Small intestine (tissue), 7 donors: Measurements from ENCODE around the gene GLIS1. TPM values are rescaled to one million over a fixed set of nuclear protein-coding genes. Genes with fewer than 3 reads are reported as not detected.
"Not testable (repeated sequence)": the region's sequence is repeated elsewhere in the genome, so short reads cannot be mapped to it uniquely, and the experiment has no call there.

Source experiments
- DNase-seq, 2 donors: peaks; one replicate each; pipeline versions ENCODE4 v3.0.0 to v3.0.0-alpha.2; 2013
- FAIRE-seq: peaks from 2 replicates; lab custom pipeline; 2012; peaks lifted over from hg19 to GRCh38; lab: Jason Lieb, UNC
- H3K27ac ChIP-seq, 3 donors: one replicate each; pipeline ENCODE4 v1.5.1; 2013; ENCODE audit warnings: low read length in 2 of 3, mild to moderate bottlenecking in 2 of 3, control low read depth in 1 of 3, inconsistent platforms in 1 of 3, low read depth in 1 of 3, moderate library complexity in 1 of 3
- H3K27me3 ChIP-seq, 3 donors: one replicate each; pipeline ENCODE4 v1.6.1; 2013; ENCODE audit warnings: low read length in 3 of 3, inconsistent platforms in 1 of 3; ENCODE audit not compliant: control insufficient read depth in 3 of 3, insufficient read depth in 3 of 3
- H3K36me3 ChIP-seq, 3 donors: one replicate each; pipeline ENCODE4 v1.6.1; 2013; ENCODE audit warnings: low read length in 3 of 3, inconsistent platforms in 1 of 3, low read depth in 1 of 3, mild to moderate bottlenecking in 1 of 3, moderate library complexity in 1 of 3; ENCODE audit not compliant: control insufficient read depth in 3 of 3, insufficient read depth in 2 of 3
- H3K4me1 ChIP-seq, 3 donors: one replicate each; pipeline ENCODE4 v1.6.1; 2013; ENCODE audit warnings: low read length in 2 of 3, inconsistent platforms in 1 of 3, low read depth in 1 of 3, mild to moderate bottlenecking in 1 of 3, moderate library complexity in 1 of 3; ENCODE audit not compliant: control insufficient read depth in 3 of 3, insufficient read depth in 2 of 3
- H3K4me3 ChIP-seq, 3 donors: one replicate each; pipeline ENCODE4 v1.5.1; 2013; ENCODE audit warnings: low read length in 3 of 3, control low read depth in 1 of 3, inconsistent platforms in 1 of 3, low read depth in 1 of 3, mild to moderate bottlenecking in 1 of 3, moderate library complexity in 1 of 3
- H3K9me3 ChIP-seq, 2 donors: one replicate each; pipeline ENCODE4 v1.6.1; 2013; ENCODE audit warnings: low read depth in 1 of 2, low read length in 1 of 2; ENCODE audit not compliant: control insufficient read depth in 2 of 2, insufficient read depth in 1 of 2
- WGBS, 3 donors: extraction: QIAGEN DNeasy Blood & Tissue Kit; methylation state at CpG; one replicate each; pipeline ENCODE4 v1.1.7; 2013; 5-methylcytosine and 5-hydroxymethylcytosine counted together
- polyA plus RNA-seq, 4 donors: library from polyadenylated mRNA; stranded (reverse) in 3 of 4; unstranded in 1 of 4; fragments of 200-250 nt in 3 of 4; fragments of 120-200 nt in 1 of 4; gene quantifications; one replicate each; pipeline versions ENCODE4 v1.2.1 to v1.2.3, GENCODE V29; 2013
- donor health status: healthy with polysubstance abuse.
- donor health status: control.
- donor health status: control.
- donor health status: Bipolar disorder and iron deficiency.
- donor health status: healthy.

Gene GLIS1
- polyA plus RNA-seq, 4 donors = 0.19 to 0.50 TPM; not detected in 2

DNA sequence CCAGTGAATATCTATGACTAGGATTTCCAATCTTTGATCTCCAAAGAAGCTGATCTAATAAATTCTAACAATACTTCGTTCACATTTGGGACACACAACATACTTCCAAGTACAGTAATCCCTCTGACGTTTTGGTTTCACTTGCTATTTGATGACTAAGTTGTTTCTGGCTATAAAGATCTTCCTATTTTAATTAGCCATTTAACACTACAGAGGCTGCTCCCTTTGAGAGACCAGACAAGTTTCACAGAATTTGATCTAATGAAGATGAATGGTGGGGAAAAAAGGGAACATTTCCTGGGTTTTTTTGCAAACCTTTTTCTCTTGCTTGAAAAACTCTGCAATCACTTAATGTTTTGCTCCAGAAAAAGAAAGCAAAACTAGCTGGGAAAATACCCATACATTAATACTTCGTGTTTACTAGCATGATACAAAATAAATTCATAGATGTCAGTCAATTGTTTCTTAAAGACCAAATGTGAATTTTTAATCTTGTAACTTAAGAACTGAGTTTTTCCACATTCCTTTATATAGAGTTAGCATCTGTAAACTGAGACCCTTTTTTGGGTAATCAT is 28.0 kb upstream of the GLIS1 start:
- 11 to 12% (median 12%) methylated on average over 3 of the region's 3 CpGs for WGBS, 3 donors
- no peaks in the 10 kb centered on the region for H3K9me3 ChIP-seq
- no peaks in the 10 kb centered on the region for H3K4me1 ChIP-seq
- H3K27me3 ChIP-seq = no peaks in the 10 kb centered on the region
- H3K27ac ChIP-seq = no peak overlapping the region
- H3K4me3 ChIP-seq = peak overlapping the region in 1 of 3 donors; percentile 23
- FAIRE-seq (no peak), DNase-seq (peak in 1 of 2 donors; percentile 29)
- peaks cover 0 to 10% (median 0%) of the 10 kb centered on the region in 3 donors for H3K36me3 ChIP-seq

DNA sequence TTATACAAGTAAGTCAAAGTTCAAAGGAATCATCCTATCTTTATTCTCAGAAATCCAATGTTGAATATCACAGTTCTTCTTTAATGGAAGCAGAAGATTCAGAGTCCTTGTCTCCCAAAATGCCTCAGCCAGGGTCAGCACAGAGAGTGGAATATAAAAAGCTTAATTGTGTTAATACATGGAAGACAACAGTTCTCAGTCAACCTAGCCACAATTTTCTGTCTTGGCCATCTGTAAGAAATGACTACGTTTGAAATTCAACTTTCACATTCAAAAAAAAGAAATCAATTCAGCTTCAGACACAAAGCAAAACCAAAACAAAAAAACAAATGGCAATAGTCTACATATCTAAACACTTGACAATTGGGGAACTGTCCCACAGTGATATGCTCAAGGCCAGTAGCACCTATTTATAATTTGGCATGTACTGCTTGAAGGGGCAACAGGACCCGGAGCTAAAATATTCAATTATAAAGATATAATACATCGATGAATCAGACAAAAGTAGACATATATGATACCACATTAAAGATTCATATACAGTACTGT is 27.3 kb upstream of the GLIS1 start:
- Histone ChIP-seq H3K4me3 (peak overlapping the region in 1 of 3 donors; percentile 23), H3K9me3 (no peaks in the 10 kb centered on the region), H3K36me3 (peaks cover 0 to 10% (median 0%) of the 10 kb centered on the region in 3 donors), H3K27ac (no peak overlapping the region), H3K27me3 (no peaks in the 10 kb centered on the region), H3K4me1 (no peaks in the 10 kb centered on the region)
- DNase-seq = no peak
- FAIRE-seq = no peak
- 74 to 85% (median 83%) methylated on average over 3 of the region's 3 CpGs for WGBS, 3 donors

DNA sequence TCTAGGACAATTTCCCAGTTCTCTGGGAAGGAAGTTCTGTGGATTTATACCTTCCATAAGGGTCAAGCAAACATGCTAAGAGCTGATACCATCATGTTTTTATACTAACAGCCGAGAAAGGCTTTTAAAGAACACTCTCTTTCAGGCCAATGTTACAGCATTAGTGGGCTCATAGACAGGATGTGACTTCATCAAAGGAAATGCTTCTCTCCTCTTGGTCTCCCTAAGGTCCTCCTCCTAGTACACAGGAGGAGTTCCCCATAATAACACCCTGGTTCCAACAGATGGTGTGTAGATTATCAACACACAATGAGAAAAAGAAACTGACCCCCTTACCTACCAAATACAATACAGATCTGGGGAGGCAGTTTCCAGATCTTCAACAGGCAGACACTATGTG is 26.7 kb upstream of the GLIS1 start:
- H3K4me1 ChIP-seq = no peaks in the 10 kb centered on the region
- FAIRE-seq = no peak
- WGBS, 3 donors = 63 to 85% (median 74%) methylated on average over 1 of the region's 1 CpG

DNA sequence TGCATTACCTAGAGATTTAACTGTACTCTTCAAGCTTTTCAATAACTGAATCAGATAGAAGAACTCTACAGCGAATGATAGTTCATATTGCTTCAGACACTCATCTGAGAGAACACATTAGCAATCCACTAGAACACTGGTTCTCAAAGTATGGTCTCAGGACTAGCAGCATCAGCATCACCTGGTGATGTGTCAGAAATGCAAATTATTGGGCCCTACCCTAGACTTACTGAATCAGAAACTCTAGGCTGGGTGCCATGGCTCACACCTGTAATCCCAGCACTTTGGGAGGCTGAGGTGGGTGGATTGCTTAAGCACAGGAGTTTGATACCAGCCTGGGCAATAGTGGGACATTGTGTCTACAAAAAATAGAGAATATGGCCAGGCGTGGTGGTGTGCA is 24.9 kb upstream of the GLIS1 start:
- Histone ChIP-seq H3K36me3 (peaks cover 0 to 1% (median 0%) of the 10 kb centered on the region in 3 donors), H3K27me3 (no peaks in the 10 kb centered on the region), H3K9me3 (peaks cover 0 to 3% of the 10 kb centered on the region in 2 donors), H3K4me1 (no peaks in the 10 kb centered on the region), H3K27ac (no peak overlapping the region), H3K4me3 (no peak overlapping the region)
- no peak for DNase-seq
- 95 to 98% (median 96%) methylated on average over 2 of the region's 2 CpGs for WGBS, 3 donors
- FAIRE-seq = no peak

More for the DNA sequence above, 26.7 kb upstream of the GLIS1 start:
- peak in 1 of 2 donors; percentile 4 for DNase-seq
- Histone ChIP-seq H3K4me3 (no peak overlapping the region), H3K36me3 (peaks cover 0 to 8% (median 0%) of the 10 kb centered on the region in 3 donors), H3K27me3 (no peaks in the 10 kb centered on the region), H3K27ac (peak overlapping the region in 1 of 3 donors; percentile 32), H3K9me3 (no peaks in the 10 kb centered on the region)

DNA sequence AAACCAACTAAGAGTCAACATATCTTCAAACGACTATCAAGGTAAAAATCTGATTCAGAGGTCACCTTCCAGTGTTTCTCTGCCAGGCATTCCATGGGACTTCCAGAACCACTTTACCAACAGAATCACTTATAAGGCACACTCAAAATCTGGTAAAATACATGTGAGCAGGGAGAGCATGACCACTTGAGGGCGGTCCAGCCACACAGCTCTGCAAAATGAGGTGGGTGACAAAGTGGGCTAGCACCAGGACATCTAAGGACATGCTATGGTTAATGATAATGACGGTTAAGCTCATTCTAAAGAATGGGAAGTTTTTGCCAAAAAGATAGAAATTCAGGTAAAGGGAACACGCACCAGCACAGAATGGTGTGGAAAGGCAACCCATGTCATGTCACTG is 24.5 kb upstream of the GLIS1 start:
- WGBS, 3 donors = 93 to 96% (median 95%) methylated on average over 4 of the region's 4 CpGs

DNA sequence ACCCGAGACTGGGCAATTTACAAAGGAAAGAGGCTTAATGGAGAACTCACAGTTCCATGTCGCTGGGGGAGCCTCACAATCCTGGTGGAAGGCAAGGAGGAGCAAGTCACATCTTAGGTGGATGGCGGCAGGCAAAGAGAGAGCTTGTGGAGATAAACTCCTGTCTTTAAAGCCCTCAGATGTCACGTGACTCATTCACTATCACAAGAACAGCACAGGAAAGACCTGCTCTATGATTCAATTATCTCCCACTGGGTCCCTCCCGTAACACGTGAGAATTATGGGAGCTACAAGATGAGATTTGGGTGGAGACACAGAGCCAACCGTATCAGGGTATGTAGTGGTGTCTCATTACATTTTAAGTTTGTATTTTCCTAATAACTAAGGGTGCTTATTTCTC is 21.5 kb upstream of the GLIS1 start:
- WGBS, 3 donors = 78 to 85% (median 80%) methylated on average over 7 of the region's 7 CpGs
- not testable (repeated sequence) for H3K27me3 ChIP-seq, H3K36me3 ChIP-seq, H3K4me3 ChIP-seq, DNase-seq, H3K4me1 ChIP-seq, H3K27ac ChIP-seq, H3K9me3 ChIP-seq, FAIRE-seq

More for the DNA sequence above, 24.5 kb upstream of the GLIS1 start:
- Histone ChIP-seq H3K36me3 (no peaks in the 10 kb centered on the region), H3K27ac (no peak overlapping the region), H3K9me3 (peaks cover 0 to 3% of the 10 kb centered on the region in 2 donors), H3K27me3 (no peaks in the 10 kb centered on the region), H3K4me3 (no peak overlapping the region), H3K4me1 (no peaks in the 10 kb centered on the region)
- no peak for FAIRE-seq
- DNase-seq = no peak

DNA sequence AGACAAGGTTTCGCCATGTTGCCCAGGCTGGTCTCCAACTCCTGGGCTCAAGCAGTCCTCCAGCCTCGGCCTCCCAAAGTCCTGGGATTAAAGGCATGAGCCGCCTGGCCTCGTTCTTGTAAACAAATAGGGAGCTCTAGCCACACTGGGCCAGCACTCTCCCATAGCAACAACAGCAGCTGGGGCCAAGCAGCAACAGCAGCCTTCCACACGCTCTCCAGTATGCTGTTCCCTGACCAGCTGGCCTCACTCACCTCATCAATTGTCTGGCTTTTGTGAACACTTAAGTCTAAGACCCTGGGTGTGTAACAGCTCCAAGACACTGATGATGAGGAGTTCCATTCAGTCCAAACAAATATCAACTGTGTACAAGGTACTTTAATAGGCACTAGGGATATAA is 16.9 kb upstream of the GLIS1 start:
- no peak overlapping the region for H3K27ac ChIP-seq
- no peak overlapping the region for H3K4me3 ChIP-seq
- DNase-seq (no peak), FAIRE-seq (no peak)
- no peaks in the 10 kb centered on the region for H3K4me1 ChIP-seq
- WGBS, 3 donors = 73 to 88% (median 80%) methylated on average over 5 of the region's 5 CpGs
- H3K27me3 ChIP-seq = no peaks in the 10 kb centered on the region
- peaks cover 0 to 3% of the 10 kb centered on the region in 2 donors for H3K9me3 ChIP-seq
- no peaks in the 10 kb centered on the region for H3K36me3 ChIP-seq

DNA sequence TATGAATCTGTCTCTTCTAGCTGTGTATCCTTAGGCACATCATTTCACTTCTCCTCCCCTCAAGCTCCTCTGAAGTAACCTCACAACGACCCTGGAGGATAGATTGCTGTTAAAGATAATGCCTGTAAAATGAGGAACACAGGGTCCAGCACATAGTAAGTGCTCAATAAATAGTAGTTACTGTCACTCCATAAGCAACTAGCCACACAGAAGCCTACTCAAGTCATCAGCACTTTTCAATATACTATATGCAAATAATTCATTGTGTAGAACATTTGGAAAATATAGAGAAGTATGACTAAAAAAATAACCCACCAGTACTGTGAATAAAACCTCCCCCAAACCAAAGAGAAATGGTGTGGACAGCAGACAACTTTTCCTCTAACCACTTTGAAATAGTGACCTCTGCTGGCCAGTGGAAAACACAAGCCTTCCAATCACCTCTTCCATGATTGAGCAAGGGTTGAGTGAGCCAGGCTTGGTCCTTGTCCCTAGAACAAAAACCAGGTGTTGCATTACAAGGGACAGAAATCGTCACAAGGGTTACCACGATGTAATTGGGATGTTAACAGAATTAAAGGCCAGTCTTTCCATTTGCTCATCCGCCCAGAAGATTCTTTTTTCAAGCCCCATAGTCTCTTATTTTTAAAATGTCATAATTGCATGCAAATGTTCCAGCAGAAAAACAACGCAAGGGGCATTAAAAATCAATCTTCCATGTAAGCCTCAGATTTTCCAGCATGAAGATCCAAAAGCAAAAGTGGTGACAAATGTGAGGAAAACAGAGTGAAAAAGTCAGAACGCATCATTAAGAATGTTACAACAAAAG is 15.7 kb upstream of the GLIS1 start:
- Histone ChIP-seq H3K27me3 (no peaks in the 10 kb centered on the region), H3K9me3 (peaks cover 0 to 3% of the 10 kb centered on the region in 2 donors), H3K4me1 (no peaks in the 10 kb centered on the region), H3K4me3 (no peak overlapping the region), H3K27ac (no peak overlapping the region), H3K36me3 (no peaks in the 10 kb centered on the region)
- no peak for FAIRE-seq
- WGBS, 3 donors = 49 to 51% (median 50%) methylated on average over 6 of the region's 6 CpGs
- peak; percentile 61 to 62 for DNase-seq
